Measurements from ENCODE around the gene FRMD8. TPM values are rescaled to one million over a fixed set of nuclear protein-coding genes. Genes with fewer than 3 reads are reported as not detected.

The FRMD8 gene
- polyA plus RNA-seq, 1 donor: 8.9 TPM

DNA sequence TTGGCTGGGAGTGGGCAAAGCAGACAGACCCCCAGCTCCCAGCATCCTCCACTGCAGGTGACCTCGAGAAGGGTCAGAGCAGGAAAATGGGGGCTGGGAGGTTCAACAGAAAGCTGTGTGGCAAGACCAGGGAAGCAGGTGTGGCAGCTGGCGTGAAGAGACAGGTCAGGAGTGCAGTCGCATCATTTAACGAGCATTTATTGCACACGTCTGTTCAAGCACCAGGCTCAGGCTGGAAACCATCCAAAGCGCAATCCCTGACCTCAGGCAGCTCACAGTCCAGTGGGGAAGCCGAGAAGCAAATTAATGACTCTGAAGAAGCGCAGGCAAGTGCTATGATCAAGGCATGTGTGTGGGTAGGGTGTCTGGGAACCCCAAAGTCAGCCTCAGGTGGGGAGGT is 11.4 kb upstream of the FRMD8 start:
- DNase-seq (ENCODE audit: low read depth): no peak

- no peak for DNase-seq (ENCODE audit: low read depth)
Observed at GRCh38 chr11:65376138-65376713, 10.2 kb upstream of the FRMD8 start.

DNA sequence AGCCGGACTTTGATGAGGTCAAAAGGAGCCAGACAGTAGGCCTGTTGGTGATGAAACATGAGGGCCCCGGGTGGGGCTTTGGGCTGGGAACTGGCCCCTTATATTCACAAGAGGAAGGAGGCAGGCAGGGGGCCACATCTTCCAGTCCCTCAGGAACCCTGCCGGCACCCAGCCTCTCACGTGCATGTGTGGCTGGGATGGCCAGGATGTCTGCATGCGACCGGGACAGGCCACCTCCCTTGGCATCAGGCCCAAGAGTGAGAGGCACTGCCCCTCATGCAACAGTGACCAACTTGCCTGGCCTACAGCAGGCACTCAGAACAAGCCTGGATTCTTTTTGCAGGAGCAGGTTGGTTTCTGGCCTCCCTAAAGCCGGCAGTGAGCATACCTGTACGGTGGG is 9.4 kb upstream of the FRMD8 start:
- DNase-seq (ENCODE audit: low read depth): no peak

GRCh38 chr11:65377777-65378176 is 8.7 kb upstream of the FRMD8 start:
- no peak for DNase-seq (ENCODE audit: low read depth)

GRCh38 chr11:65378208-65378927 is 8.1 kb upstream of the FRMD8 start:
- no peak for DNase-seq (ENCODE audit: low read depth)

DNA sequence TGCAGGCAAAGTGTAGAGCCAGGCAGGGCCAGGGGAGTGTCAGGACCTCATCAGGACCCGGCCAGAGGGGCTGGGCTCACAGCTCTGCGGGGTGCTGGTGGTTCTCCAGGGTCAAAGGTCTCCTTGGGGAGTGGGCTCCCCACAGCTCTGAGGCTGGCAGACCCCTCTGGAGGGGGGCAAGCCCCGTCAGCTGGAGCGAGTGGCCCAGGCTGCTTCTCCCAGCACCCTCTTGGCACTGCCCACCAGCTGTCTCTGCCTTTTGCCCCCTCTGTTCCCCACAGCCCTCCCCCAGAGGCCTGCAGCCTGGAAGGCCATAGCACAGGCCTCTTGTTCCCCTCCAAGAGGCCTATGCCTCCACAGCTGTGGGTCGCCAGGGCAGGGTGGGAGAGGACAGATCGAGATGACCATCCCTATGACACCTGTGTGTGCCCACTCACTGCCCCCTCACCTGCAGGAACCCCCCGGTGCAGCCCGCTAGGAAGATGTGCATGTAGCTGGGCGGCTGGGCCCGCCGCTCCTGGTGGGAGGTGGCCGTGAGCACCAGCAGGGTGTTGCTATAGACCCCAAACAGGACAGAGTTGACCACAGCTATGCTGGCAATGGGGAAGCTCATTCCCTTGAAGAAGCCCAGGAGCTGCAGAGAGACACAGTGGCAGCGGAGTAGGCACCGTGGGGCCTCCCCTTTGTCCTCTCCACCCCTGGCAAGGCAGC is 7.4 kb upstream of the FRMD8 start:
- DNase-seq (ENCODE audit: low read depth): no peak

GRCh38 chr11:65379698-65380459 is 6.6 kb upstream of the FRMD8 start:
- no peak for DNase-seq (ENCODE audit: low read depth)

- DNase-seq (ENCODE audit: low read depth): no peak
Observed at GRCh38 chr11:65380460-65381119, 5.8 kb upstream of the FRMD8 start.

DNA sequence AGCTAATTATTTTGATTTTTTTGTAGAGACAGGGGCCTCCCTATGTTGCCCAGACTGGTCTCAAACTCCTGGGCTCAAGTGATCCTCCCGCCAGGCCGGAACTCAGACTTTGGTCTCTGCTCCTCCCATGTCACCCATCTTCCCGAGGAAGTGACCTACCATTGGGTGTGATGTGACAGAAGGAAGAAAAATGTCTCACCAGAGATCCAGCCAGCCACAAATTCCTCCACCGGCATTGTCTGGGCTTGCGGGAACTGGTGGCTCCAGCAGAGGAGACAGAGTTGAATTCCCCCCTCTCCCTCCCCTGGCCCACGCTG is 4.8 kb upstream of the FRMD8 start:
- DNase-seq (ENCODE audit: low read depth): no peak

GRCh38 chr11:65382033-65382803 is 4.2 kb upstream of the FRMD8 start, which contains the start of gene SLC25A45:
TSS of gene SLC25A45 (minus strand) at chr11:65382646. CDS start at chr11:65381951, 695 bp downstream.
- no peak for DNase-seq (ENCODE audit: low read depth)

DNA sequence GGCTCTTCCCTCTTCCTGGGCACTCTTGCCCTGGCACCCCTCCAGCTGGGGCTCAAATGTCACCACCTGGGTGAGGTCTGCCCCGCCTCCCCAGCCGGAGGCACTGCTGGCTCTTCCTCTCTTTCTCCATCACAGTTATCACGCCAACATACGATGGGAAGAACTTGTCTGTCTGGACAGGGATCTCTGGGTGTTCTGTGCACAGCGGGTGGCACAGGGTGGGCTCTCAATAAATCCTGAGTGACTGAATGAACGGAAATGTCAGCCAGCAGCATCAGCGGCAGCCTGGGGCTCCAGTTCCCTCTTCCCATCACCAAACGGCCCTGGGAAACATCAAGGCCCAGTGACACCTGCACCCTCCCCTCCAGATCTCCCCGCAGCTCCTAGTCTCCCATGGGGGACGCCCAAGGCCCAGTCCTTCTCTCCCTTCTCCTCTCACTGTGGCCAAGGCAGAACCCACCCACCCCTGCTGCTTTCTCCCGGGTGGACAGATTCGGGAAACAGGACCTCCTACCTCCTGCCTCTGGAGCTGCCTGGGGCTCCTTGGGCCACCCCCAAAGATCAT is 3.6 kb upstream of the FRMD8 start:
- DNase-seq (ENCODE audit: low read depth): no peak

GRCh38 chr11:65383778-65384177 is 2.7 kb upstream of the FRMD8 start:
- DNase-seq (ENCODE audit: low read depth): no peak

- DNase-seq (ENCODE audit: low read depth): no peak
Observed at GRCh38 chr11:65384301-65384889, 2.0 kb upstream of the FRMD8 start.

DNA sequence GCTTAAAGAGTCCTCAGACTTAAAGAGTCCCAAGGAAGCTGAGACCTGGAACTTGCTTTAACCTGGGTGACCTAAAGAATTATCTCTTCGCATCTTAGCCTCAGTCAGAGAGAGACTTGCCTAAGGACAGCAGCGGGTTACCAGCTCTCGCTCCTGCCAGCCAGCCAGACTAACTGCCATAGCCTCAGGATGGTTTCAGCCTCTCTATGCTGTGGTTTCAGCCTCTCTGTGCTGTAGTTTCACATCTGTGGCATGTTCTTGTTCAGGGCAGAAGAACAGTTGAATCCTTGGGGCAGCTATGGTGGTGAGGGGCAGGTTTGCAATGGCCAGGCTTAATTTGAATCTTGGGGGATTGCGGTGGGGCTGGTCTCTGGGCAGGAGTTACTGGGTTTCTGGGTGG is 2.3 kb downstream of the FRMD8 start:
- DNase-seq (ENCODE audit: low read depth): no peak

GRCh38 chr11:65389294-65389980 is 3.0 kb downstream of the FRMD8 start:
- no peak for DNase-seq (ENCODE audit: low read depth)

DNA sequence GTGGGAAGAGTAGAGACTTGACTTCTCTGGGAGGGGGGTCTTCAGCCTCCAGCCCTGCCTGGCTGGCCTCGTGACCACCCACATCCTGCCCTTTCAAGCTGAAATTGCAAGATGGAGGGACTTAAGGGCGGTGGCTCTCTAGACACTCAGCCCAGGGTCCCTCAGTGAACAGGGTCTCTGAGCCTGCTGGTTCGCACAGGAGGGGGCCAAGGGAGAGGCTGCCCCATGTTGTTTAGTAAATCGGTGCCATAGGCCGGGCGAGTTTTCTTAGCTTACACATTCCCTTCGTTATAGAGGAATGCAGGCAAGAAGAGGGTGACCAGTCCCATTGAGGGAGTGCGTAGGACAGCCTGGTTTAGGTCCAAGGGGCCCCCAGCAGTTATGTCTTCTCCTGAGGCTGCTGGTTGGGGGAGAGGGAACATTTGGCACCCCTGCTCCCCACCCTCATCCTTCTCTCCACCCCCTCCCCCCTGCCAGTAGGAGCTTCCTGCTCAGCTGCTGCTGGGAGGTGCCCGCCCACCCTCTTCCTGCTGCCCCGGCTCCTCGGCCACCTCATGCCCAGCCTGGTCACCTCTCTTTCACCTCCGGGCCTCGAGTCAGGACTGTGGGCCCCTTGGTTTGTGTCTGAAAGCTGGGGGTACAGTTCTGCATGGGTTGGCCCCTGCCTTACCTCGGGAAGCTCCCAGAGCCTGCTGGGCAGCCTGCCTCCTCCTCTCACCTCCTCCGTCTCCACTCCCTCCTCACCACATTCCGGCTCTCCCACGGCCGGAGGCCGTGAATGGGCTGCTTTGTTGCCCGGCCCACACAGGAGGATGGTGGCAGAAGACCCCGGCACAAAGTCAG is 3.9 kb downstream of the FRMD8 start:
- no peak for DNase-seq (ENCODE audit: low read depth)

- no peak for DNase-seq (ENCODE audit: low read depth)
Observed at GRCh38 chr11:65390996-65391395, 4.6 kb downstream of the FRMD8 start.

- DNase-seq (ENCODE audit: low read depth): no peak
Observed at GRCh38 chr11:65392186-65392829, 5.9 kb downstream of the FRMD8 start.
